Measurements from ENCODE around the gene ARL6.
A peak's percentile ranks its signal among the peaks of the same experiment; 100 is the strongest.
"Not testable (repeated sequence)": the region's sequence is repeated elsewhere in the genome, so short reads cannot be mapped to it uniquely, and the experiment has no call there.

ARL6 gene

GRCh38 chr3:97820780-97821179 lies 56.2 kb downstream of the ARL6 start:
- DNase-seq (ENCODE audit: low read depth): no peak
- peak overlapping the region; percentile 86 for H3K4me3 ChIP-seq (ENCODE audit: low read depth, low read length)

- DNase-seq (ENCODE audit: low read depth): no peak
- peak overlapping the region; percentile 86 for H3K4me3 ChIP-seq (ENCODE audit: low read depth, low read length)
Observed at GRCh38 chr3:97821287-97821773, 56.8 kb downstream of the ARL6 start.

GRCh38 chr3:97821774-97822358 lies 57.3 kb downstream of the ARL6 start, which contains the start of gene CRYBG3:
TSS of gene CRYBG3 (plus strand) at chr3:97822011. CDS start at chr3:97822207, 196 bp downstream.
- DNase-seq (ENCODE audit: low read depth): peak; percentile 38
- H3K4me3 ChIP-seq (ENCODE audit: low read depth, low read length): peak within 1 kb of the TSS; percentile 86

GRCh38 chr3:97822359-97822775 lies 57.8 kb downstream of the ARL6 start:
- H3K4me3 ChIP-seq (ENCODE audit: low read depth, low read length): peak overlapping the region; percentile 86
- DNase-seq (ENCODE audit: low read depth): no peak

GRCh38 chr3:97823046-97824004 lies 58.8 kb downstream of the ARL6 start:
- H3K4me3 ChIP-seq (ENCODE audit: low read depth, low read length): peak overlapping the region; percentile 86

GRCh38 chr3:97825101-97825500 lies 60.5 kb downstream of the ARL6 start:
- DNase-seq (ENCODE audit: low read depth): no peak
- H3K4me3 ChIP-seq (ENCODE audit: low read depth, low read length): no peak overlapping the region

More at GRCh38 chr3:97823046-97824004, 58.8 kb downstream of the ARL6 start:
- DNase-seq (ENCODE audit: low read depth): no peak

- DNase-seq (ENCODE audit: low read depth): no peak
- no peak overlapping the region for H3K4me3 ChIP-seq (ENCODE audit: low read depth, low read length)
Observed at GRCh38 chr3:97827741-97828471, 63.3 kb downstream of the ARL6 start.

GRCh38 chr3:97829198-97829597 lies 64.6 kb downstream of the ARL6 start:
- H3K4me3 ChIP-seq (ENCODE audit: low read depth, low read length): no peak overlapping the region
- no peak for DNase-seq (ENCODE audit: low read depth)

GRCh38 chr3:97830638-97831037 lies 66.1 kb downstream of the ARL6 start:
- DNase-seq (ENCODE audit: low read depth): no peak
- H3K4me3 ChIP-seq (ENCODE audit: low read depth, low read length): no peak overlapping the region

- no peak for DNase-seq (ENCODE audit: low read depth)
Observed at GRCh38 chr3:97831140-97831539, 66.6 kb downstream of the ARL6 start.

GRCh38 chr3:97833184-97833583 lies 68.6 kb downstream of the ARL6 start:
- not testable (repeated sequence) for DNase-seq (ENCODE audit: low read depth); H3K4me3 ChIP-seq (ENCODE audit: low read depth, low read length)

More at GRCh38 chr3:97831140-97831539, 66.6 kb downstream of the ARL6 start:
- H3K4me3 ChIP-seq (ENCODE audit: low read depth, low read length): no peak overlapping the region

GRCh38 chr3:97835761-97836160 lies 71.2 kb downstream of the ARL6 start:
- peak; percentile 25 for DNase-seq (ENCODE audit: low read depth)
- no peak overlapping the region for H3K4me3 ChIP-seq (ENCODE audit: low read depth, low read length)

GRCh38 chr3:97838393-97838792 lies 73.8 kb downstream of the ARL6 start:
- DNase-seq (ENCODE audit: low read depth): no peak
- no peak overlapping the region for H3K4me3 ChIP-seq (ENCODE audit: low read depth, low read length)

- DNase-seq (ENCODE audit: low read depth): no peak
- no peak overlapping the region for H3K4me3 ChIP-seq (ENCODE audit: low read depth, low read length)
Observed at GRCh38 chr3:97839944-97840343, 75.4 kb downstream of the ARL6 start.

GRCh38 chr3:97841304-97841703 lies 76.7 kb downstream of the ARL6 start:
- no peak for DNase-seq (ENCODE audit: low read depth)
- no peak overlapping the region for H3K4me3 ChIP-seq (ENCODE audit: low read depth, low read length)

GRCh38 chr3:97841956-97842355 lies 77.4 kb downstream of the ARL6 start:
- no peak for DNase-seq (ENCODE audit: low read depth)
- H3K4me3 ChIP-seq (ENCODE audit: low read depth, low read length): no peak overlapping the region

- no peak for DNase-seq (ENCODE audit: low read depth)
- H3K4me3 ChIP-seq (ENCODE audit: low read depth, low read length): no peak overlapping the region
Observed at GRCh38 chr3:97848779-97849178, 84.2 kb downstream of the ARL6 start.
